Cortex of kidney (tissue), 1 donor: Measurements from ENCODE around the gene CRYGB.
"Not testable (repeated sequence)": the region's sequence is repeated elsewhere in the genome, so short reads cannot be mapped to it uniquely, and the experiment has no call there.

Source experiments
- DNase-seq: peaks from one replicate; lab custom pipeline; 2025; lab: John Stamatoyannopoulos, UW

Gene CRYGB

DNA sequence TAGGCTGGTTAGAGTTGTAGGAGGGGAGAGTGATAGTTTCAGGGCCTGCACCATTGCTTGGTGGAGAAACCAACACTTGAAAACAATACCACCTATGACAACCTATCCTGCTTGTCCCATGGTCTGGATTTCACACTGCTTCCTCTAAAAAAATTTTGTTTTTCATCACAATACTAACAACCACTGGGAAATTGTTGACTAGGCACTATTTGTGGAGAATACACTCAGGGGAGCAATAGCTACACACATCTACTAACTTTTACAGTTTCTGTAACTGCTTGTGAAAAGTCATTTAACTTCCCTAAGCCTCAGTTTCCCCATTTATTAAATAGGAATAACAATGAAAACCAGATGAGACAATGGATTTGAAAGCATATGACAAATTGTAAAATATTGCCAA is 4.1 kb upstream of the CRYGB start:
- DNase-seq = no peak

DNA sequence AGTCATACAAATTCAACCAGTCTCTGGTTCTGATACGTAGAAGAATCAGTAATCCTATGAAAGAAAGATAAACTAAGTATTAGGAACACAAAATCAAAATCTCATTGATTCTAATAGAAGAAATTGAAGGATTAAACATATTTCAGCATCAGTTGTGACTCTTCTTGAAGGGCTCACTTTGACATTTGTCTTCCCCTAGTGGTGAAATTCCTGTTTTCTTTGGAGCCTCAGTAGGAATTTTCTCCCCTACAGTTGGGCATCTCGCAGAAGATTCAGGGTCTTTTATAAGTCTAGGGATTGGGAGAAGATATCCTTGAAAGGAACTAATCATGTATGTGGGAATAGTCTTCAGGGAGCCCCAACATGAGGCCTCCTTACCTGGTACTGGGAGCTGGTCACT is 2.8 kb upstream of the CRYGB start:
- DNase-seq = no peak

DNA sequence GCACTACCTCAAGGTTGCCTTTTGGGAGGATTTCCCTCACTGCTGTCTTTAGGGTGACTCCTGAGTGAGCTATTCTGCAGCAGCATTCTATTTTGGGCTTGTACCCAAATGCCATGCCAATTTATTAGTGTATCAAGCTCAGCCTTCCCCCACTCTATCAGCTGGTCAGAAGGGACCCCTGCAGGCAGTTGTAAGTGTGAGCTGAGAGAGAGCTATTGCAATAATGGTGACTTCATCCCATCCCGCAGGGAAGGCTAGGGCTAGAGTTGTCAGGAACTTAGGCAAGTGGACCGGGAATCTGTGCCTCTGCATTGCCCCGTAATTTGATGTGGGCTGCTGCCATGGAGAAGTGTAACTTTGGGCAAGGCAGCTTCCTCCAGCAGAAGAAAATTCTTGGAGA is 1.8 kb upstream of the CRYGB start:
- DNase-seq = no peak

DNA sequence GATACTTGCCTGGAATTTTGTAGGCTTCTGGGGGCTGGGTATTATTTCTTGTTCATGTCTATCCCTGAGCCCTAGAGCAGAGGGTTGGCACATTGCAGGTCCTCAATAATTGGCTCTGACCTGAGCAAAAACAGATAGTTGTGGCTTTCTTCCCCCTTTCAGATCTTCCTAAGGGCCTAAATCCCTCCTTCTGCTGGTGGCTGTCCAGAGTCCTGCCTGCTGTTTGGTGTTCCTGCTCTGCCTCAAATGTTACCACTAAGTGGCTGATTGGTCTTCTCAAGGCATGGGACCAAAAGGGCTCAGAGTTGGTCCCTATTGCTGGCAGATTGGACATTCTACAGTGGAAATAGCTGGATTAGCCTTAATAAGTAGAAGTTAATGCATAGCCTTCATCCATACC is 1.1 kb upstream of the CRYGB start:
- no peak for DNase-seq

DNA sequence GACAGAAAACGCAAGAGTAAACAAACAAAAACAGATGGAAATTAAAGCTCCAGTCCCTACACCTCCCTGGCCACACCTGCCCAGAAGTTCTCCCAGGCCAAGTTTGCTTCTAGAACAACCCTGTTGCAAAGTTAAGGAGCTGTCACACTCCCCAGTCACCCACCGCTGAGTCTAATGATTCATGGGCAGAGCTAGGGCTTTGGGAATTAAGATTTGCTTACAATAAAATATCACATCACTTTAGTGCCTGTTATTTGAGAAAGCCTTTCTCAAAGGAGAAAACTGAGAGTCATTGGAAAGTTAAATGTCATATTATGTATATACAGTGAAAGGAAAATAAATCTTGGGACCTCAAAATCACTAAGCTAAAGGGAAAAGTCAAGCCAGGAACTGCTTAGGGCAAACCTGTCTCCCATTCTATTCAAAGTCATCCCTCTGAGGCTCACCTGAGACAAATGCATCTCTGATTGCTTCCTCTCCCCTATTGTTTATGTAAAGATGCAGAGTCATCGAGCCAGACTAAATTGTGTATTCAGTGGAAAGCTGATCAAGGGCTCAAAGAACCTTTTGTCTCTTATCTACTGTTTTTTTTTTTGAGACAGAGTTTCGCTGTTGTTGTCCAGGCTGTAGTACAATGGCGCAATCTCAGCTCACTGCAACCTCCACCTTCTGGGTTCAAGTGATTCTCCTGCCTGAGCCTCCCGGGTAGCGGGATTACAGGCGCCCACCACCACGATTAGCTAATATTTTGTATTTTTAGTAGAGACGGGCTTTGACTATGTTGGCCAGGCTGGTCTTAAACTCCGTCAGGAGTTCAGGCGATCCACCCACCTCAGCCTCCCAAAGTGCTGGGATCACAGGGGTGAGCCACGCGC is 2.8 kb downstream of the CRYGB start:
- DNase-seq = no peak

DNA sequence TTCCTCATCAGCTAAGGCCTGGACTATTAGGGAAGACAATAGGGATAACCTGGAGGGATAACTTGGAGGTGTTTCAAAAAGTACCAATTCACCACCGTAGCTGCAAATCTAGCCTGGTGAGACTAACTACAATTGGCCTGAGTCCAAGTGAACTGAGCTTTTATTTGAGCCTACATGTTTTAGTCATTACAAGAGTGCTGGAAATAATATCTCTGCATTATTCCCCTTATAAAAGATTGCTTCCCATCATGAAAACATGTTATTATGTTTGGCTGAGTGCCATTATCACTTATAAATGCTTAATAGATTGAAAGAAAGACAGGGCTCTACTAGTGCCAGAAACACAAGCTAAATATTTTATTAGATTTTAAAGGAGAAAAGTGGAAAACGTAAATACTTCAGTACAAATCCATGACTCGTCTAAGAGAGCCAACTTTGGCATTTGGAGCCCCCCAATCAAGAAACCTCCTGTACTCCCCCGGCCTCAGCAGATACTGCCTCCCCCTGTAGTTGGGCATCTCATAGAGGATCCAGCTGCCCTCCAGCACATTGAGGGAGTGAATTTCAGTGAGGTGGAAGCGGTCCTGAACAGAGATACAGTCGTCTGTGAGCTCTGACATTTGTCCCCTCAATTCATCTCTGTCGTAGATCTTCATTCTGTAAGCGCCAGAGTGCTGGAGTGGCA is 3.6 kb downstream of the CRYGB start:
- DNase-seq = no peak

DNA sequence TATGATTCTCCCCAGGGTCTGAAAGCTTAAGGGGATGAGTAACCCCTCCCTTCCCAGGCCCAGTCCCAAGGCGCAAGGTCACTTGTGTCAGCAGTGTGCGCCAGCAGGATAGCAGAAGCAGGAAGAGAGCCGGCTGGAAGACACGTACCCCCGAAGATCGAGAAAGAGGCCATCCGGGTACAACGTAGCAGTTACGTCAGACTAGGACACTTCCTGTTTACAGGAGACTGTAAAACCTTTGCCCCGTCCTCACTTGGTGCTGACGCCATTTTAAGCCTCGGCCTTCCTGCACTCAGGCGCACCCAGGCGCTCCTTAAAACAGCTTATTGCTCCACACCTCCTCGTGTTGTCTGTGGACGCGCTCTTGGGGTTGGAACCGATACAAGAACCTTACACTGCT is 6.5 kb downstream of the CRYGB start:
- DNase-seq = no peak

DNA sequence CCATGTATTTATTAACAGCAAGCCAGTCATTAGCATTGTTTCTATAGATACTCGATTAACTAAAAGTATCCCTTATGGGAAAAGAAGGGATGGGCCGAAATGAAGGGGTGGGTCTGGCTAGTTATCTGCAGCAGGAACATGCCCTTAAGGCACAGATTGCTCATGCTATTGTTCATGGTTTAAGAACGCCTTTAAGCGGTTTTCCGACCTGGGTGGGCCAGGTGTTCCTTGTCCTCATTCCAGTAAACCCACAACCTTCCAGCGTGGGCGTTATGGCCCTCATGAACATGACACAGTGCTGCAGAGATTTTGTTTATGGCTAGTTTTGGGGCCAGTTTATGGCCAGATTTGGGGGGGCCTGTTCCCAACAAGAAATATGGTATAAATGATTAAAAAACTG is 7.6 kb downstream of the CRYGB start:
- DNase-seq = not testable (repeated sequence)

DNA sequence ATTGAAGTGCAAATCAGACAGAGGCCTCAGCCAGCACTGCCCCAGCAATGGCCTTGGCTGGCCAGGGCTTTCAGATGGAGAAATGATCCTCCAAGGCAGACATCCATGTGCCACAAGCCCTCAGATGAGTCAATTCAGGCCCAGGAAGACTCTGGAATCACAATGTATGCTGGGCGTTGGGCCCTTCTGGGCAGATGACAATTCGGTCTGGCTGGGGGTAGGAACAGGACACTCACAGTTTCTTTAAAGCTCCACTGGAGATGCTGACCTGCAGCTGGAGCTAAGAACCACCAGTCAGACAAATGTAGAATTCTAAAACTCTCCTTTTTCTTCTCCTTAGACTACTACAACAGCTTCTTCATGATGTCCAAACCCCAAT is 9.3 kb downstream of the CRYGB start:
- DNase-seq = no peak

DNA sequence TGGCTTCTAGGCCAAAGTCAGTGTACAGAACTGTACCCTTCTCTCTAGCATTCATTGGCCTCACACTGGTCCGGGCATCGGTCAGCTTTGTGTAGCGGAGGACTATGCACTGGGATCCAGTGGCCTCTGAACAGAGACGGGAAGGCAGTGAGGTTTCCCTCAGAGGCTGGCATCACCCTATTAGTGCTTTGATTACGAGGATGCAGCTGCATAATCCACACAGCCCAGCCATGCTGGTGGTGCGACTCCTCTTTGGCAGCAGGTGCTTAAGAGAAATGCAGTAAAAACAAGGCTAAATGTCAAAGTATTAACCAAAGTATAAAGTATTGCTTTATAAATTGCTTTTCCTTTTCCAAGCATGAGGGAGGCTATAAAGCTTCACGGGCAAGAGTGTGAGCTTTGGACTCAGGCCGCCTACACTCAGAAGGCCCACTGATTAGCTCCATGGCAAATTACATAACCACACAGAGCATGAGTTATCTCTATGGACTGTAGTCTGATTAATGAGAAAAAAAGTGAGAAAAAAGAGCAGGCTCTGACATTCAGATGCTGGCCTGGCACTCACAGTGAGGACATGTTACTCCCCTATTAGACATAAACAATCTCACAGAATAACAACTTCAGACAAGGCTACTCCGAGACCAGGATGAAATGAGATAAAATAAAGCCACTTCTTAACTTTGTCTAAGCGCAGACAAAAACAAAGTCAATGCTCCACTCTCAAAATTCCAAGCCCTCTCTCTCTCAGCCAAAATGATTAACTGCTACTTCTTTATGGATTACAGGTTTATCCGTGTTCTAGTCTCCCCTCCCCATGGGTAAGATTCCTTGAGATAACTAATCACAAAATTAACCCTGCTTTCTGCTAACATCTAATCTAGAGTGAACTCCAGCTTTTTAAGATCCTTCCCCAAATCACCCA is 9.9 kb downstream of the CRYGB start:
- no peak for DNase-seq

DNA sequence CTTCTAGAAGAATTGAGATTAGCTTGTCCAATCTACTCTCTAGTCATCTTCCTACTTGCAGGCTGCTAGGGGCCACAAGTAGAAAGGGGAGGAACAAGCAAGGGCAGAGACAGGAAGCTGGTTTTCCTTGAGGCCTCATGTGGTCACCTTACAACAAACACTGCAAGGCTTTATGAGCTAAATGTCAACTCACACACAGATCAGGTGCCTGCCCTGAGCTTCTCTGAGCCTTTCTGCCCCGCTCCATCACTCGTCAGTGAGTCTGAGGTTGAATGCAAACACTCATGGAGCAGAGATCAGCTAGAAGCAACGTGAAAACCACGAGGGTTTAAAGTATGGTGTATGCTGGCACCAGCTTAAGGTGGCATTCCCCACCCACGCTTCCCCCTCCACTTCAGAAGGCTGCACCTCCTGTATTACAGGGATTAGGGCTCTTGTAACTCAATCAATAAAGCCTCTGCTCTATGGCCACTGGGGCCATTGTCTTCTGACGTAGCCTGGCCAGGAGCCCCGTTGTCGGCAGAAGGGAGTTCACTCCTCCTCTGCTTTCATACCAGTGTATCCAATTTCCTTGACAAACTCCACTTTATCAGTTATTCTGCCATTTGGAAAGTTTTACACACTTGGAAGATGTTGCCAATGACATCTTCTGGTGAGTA is 10.9 kb downstream of the CRYGB start:
- DNase-seq = no peak

DNA sequence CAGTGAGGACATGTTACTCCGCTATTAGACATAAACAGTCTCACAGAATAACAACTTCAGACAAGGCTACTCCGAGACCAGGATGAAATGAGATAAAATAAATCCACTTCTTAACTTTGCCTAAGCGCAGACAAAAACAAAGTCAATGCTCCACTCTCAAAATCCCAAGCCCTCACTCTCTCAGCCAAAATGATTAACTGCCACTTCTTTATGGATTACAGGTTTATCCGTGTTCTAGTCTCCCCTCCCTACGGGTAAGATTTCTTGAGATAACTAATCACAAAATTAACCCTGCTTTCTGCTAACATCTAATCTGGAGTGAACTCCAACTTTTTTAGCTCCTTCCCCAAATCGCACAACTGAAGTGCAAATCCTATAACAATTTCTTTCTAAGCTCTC is 15.2 kb downstream of the CRYGB start:
- no peak for DNase-seq

DNA sequence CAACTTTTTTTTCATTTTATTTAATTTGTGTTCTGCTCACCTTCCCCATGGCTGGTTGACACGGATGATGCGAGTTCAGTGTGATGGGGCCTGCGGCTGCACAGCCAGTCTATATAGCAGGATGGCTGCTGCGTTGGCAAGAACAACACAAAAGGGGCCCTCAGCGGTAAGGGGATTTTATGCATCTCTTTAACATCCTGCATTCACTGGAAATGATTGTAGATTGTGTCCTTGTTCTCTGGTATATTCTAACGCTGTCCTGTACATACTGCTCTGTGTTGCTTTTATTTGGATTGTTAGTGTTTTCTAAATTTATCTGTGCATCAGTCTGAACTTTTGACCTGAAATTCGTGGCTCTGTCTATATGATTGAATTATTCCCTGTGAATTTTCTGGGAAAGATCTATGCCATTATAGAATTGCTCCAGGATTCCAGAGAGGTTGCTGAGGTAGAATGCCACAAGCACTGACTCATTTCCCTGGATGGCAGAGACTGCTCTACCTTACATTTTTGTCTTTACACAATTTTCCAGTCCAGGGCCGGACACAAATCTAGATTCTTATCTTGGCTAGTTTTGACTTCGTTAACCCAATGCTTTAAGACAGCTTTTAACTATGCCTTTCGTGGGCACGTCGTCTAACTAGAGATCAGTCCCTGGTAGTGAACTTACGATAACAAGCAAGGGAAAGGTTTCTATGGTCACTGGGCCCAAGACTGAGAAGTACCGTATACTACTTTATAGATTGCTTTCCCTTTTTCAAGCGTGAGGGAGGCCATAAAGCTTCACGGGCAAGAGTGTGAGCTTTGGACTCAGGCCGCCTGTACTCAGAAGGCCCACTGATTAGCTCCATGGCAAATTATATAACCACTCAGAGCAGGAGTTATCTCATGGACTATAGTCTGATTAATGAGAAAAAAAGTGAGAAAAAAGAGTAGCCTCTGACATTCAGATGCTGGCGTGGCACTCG is 15.9 kb downstream of the CRYGB start, which contains the start of gene CRYGC:
TSS of gene CRYGC (minus strand) at position 85 of the 968 bp plus-strand sequence. CDS start at position 49, 36 bp downstream.
- no peak for DNase-seq

DNA sequence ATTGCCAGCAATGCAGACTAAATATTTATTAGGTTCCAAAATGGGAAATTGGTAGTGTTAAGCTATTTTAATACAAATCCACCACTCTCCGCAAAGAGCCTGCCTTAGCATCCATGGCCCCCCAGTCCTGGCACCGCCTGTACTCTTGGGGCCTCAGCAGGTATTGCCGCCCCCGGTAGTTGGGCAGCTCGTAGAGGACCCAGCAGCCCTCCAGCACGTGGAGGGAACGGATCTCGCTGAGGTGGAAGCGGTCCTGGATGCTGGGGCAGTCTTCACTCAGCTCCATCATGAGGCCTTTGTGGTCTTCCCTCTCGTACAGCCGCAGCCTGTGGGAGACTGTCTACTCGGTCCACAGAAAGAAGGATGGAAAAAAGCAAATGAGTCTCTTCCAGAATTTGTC is 17.8 kb downstream of the CRYGB start:
- DNase-seq = no peak

DNA sequence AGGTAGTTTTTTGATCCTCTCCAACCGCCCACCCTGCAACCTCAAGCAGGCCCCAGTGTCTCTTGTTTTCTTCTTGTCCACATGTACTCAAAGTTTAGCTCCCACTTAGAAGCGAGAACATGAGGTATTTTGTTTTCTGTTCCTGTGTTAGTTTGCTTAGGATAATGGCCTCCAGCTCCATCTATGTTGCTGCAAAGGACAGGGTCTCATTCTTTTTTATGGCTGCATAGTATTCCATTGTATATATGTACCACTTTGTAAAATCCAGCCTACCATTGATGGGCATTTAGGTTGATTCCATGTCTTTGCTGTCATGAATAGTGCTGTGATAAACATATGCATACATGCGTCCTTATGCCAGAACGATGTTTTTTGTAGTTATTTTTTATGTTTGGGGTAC is 18.9 kb downstream of the CRYGB start:
- DNase-seq = no peak

DNA sequence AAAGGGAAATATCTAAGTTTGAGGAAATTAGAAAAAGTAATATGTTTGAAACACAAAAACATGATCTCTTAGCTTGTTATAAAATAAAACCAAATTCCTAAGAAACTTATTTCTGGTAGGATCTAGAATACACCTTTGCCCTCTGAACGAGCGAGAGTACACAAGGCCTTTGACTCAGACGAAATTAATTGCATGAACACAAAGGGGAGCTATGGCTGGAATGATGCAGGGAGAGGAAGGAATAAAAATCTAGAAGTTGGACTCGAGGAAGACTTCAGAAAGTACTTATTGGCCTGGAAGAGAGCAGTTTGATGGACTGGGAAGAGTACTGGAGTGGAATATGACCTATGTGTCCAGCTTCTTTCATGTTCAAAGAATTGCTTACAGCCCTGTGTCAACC is 20.7 kb downstream of the CRYGB start:
- DNase-seq = no peak

DNA sequence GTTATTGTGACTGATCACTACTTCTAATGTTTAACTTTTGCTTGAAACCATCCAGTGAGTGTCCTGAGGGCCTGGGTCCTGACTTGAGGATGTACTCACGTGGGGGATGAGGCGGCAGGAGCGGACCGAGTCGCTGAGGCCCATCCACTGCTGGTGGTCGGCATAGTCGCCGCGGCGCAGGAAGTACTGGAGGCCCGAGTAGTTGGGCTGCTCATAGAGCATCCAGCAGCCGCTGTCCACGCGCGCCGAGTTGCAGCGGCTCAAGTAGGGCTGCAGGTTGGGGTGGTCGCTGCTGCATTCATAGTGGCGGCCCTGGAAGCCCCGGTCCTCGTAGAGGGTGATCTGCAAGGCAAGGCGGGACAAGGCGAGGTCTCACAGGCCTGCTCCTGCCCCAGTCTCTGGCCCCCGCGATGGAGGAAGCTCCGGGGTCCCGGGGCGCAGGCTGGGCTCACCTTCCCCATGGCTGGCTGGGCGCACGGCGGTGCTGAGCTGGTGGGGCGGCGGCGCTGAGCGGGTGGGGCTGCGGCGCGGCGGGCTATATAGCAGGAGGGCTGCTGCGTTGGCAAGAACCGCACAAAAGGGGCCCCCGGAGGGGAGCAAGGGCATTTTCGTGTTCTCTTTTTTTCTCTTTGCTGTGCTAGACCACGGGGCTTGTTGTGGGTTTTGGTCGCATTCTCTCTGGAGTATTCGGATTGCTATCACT is 21.8 kb downstream of the CRYGB start, which contains the start of gene CRYGD:
TSS of gene CRYGD (minus strand) at position 512 of the 703 bp plus-strand sequence. CDS start at position 461, 51 bp downstream.
- DNase-seq = not testable (repeated sequence)

DNA sequence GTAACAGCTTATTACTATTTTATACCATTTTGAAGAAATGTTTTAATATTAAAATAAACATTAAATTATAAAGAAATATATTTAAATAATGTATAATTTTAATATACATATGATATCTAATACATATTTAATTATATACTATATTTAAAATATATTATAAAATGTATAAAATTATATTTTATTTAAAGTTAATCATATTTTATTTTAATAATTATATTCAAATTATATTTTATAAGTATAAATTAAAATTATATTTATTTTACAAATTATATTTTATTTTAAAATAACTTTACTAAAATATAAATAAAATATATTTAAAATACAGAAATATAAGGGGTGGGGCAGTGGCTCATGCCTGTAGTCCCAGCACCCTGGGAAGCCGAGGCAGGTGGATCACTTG is 23.7 kb downstream of the CRYGB start:
- no peak for DNase-seq

DNA sequence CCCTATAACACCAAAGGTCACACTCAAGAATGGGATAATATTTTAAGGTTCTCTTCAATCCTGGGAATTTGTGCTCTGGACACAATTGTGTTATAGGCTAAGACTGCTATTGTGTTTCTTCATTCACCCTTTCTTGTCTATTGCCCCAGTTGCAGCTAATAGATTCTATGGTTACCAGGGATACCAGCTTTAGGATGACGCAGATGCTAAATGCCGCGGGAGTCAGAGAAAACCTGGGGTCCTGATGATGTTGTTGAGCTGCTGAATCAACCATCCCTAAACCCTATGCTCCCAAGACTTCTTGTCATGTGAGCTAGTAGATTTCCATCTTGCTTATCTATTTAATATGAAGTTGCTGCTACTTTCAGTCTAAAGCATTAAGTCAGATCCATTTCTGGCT is 27.0 kb downstream of the CRYGB start:
- no peak for DNase-seq

DNA sequence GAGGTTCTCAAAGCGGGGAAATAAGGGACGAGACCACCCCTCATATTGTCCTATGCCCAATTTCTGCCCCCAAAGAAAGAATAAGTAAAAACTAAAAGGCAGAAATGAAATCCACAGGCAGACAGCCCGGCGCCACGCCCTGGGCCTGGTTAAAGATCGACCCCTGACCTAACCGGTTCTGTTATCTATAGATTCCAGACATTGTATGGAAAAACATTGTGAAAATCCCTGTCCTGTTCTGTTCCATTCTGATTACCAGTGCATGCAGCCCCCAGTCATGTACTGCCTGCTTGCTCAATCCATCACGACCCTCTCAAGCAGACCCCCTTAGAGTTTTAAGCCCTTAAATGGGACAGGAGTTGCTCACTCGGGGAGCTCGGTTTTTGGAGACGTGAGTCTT is 28.6 kb downstream of the CRYGB start:
- DNase-seq = not testable (repeated sequence)
